Neural cell (in vitro differentiated cells): Measurements from ENCODE around the gene RBMY1A1.
"Not testable (repeated sequence)": the region's sequence is repeated elsewhere in the genome, so short reads cannot be mapped to it uniquely, and the experiment has no call there.

Experiments used
- EP300 ChIP-seq: fragments of 450-650 bp; conservative IDR thresholded peaks from 2 replicates; pipeline ENCODE4 v1.6.1; 2014; ENCODE audit warnings: antibody characterized with exemption, mild to moderate bottlenecking, moderate library complexity; ENCODE audit not compliant: poor library complexity, severe bottlenecking
- EZH2 ChIP-seq: fragments of 200-600, 300-800 bp; shearing (Covaris generic), sonication (generic); IDR thresholded peaks from 2 replicates; pipeline ENCODE4 v1.6.1; 2014; ENCODE audit warnings: antibody characterized with exemption, low read length, borderline replicate concordance, mild to moderate bottlenecking; ENCODE audit not compliant: insufficient read depth, poor library complexity, severe bottlenecking
- MXI1 ChIP-seq: fragments of 450-650 bp; conservative IDR thresholded peaks from 2 replicates; pipeline ENCODE4 v1.6.1; 2014; ENCODE audit warnings: antibody characterized with exemption, mild to moderate bottlenecking; ENCODE audit not compliant: poor library complexity, severe bottlenecking
- POLR2AphosphoS5 ChIP-seq: IDR thresholded peaks from 2 replicates; pipeline ENCODE4 v1.6.1; 2012
- RAD21 ChIP-seq: fragments of 450-650 bp; conservative IDR thresholded peaks from 2 replicates; pipeline ENCODE4 v1.6.1; 2014; ENCODE audit warnings: antibody characterized with exemption, mild to moderate bottlenecking, moderate library complexity
- REST ChIP-seq: IDR thresholded peaks from 2 replicates; pipeline ENCODE4 v1.6.1; 2012; ENCODE audit warnings: borderline replicate concordance
- SMC3 ChIP-seq: fragments of 450-650 bp; conservative IDR thresholded peaks from 2 replicates; pipeline ENCODE4 v1.6.1; 2014; ENCODE audit warnings: antibody characterized with exemption, mild to moderate bottlenecking, moderate library complexity; ENCODE audit not compliant: poor library complexity
- TAF1 ChIP-seq: IDR thresholded peaks from 2 replicates; pipeline ENCODE4 v1.6.1; 2012; ENCODE audit warnings: low read depth
- TF ChIP-seq, protein P1 (sequence below): fragments of 450-650 bp; IDR thresholded peaks from 2 replicates; pipeline ENCODE4 v1.5.1; 2014; ENCODE audit warnings: antibody characterized with exemption, mild to moderate bottlenecking, moderate library complexity; ENCODE audit not compliant: poor library complexity, severe bottlenecking

- TF ChIP-seq, protein P1, sequence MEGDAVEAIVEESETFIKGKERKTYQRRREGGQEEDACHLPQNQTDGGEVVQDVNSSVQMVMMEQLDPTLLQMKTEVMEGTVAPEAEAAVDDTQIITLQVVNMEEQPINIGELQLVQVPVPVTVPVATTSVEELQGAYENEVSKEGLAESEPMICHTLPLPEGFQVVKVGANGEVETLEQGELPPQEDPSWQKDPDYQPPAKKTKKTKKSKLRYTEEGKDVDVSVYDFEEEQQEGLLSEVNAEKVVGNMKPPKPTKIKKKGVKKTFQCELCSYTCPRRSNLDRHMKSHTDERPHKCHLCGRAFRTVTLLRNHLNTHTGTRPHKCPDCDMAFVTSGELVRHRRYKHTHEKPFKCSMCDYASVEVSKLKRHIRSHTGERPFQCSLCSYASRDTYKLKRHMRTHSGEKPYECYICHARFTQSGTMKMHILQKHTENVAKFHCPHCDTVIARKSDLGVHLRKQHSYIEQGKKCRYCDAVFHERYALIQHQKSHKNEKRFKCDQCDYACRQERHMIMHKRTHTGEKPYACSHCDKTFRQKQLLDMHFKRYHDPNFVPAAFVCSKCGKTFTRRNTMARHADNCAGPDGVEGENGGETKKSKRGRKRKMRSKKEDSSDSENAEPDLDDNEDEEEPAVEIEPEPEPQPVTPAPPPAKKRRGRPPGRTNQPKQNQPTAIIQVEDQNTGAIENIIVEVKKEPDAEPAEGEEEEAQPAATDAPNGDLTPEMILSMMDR: not testable (repeated sequence)
- TF ChIP-seq SMC3, RAD21, POLR2AphosphoS5, EZH2, EP300, REST, TAF1, MXI1: not testable (repeated sequence)
Measured at GRCh38 chrY:21534579-21534978, at the start of gene RBMY1A1.
